HepG2 (cell line): ENCODE measurements around the gene URB1. TPM values are rescaled to one million over a fixed set of nuclear protein-coding genes. Genes with fewer than 3 reads are reported as not detected.

Experiments used
- AKAP8 ChIP-seq: sonication (generic); formaldehyde crosslinking; IDR thresholded peaks from 2 replicates; pipeline ENCODE4 v1.5.1; 2020; ENCODE audit warnings: mild to moderate bottlenecking, missing genetic modification reagents
- ELF1 ChIP-seq: sonication (generic); formaldehyde crosslinking; IDR thresholded peaks from 2 replicates; pipeline ENCODE4 v1.4.0; 2020; ENCODE audit warnings: missing genetic modification reagents
- FOSL1 ChIP-seq: sonication (generic); formaldehyde crosslinking; IDR thresholded peaks from 2 replicates; pipeline ENCODE4 v1.9.0; 2021; ENCODE audit warnings: missing genetic modification reagents, borderline replicate concordance
- IRX3 ChIP-seq: sonication (generic); formaldehyde crosslinking; IDR thresholded peaks from 2 replicates; pipeline ENCODE4 v1.8.1; 2023; ENCODE audit warnings: mild to moderate bottlenecking, low read depth, missing genetic modification reagents, borderline replicate concordance
- KMT2A ChIP-seq: sonication (generic); formaldehyde crosslinking; IDR thresholded peaks from 2 replicates; pipeline ENCODE4 v1.4.0; 2020; ENCODE audit warnings: missing genetic modification reagents
- MAFK ChIP-seq, 2 experiments: IDR thresholded peaks in 1 of 2; conservative IDR thresholded peaks in 1 of 2; 2 replicates each; pipeline ENCODE4 v1.6.1; 2011; ENCODE audit warnings: improper control_type of control experiment in 2 of 2, low read length in 2 of 2
- RORA ChIP-seq: sonication (generic); formaldehyde crosslinking; IDR thresholded peaks from 2 replicates; pipeline ENCODE4 v1.5.0; 2020; ENCODE audit warnings: mild to moderate bottlenecking, missing genetic modification reagents, moderate library complexity
- SP5 ChIP-seq: IDR thresholded peaks from 2 replicates; pipeline ENCODE4 v1.6.1; 2016; ENCODE audit warnings: low read depth, borderline replicate concordance
- TCF7 ChIP-seq: sonication (generic); IDR thresholded peaks from 2 replicates; pipeline ENCODE4 v1.6.1; 2016; ENCODE audit warnings: antibody characterized with exemption, low read depth
- WIZ ChIP-seq: sonication (generic); formaldehyde crosslinking; IDR thresholded peaks from 2 replicates; pipeline ENCODE4 v1.5.1; 2020; ENCODE audit warnings: mild to moderate bottlenecking, missing genetic modification reagents
- XRCC5 ChIP-seq: fragments of 200-400 bp; formaldehyde crosslinking; optimal IDR thresholded peaks from 2 replicates; pipeline ENCODE3; 2017; ENCODE audit warnings: mild to moderate bottlenecking, low read length
- ZFP82 ChIP-seq: sonication (generic); formaldehyde crosslinking; IDR thresholded peaks from 2 replicates; pipeline ENCODE4 v1.5.1; 2020; ENCODE audit warnings: mild to moderate bottlenecking, missing genetic modification reagents, borderline replicate concordance
- ZNF235 ChIP-seq: sonication (generic); formaldehyde crosslinking; IDR thresholded peaks from 2 replicates; pipeline ENCODE4 v1.8.1; 2023; ENCODE audit warnings: mild to moderate bottlenecking, missing genetic modification reagents, borderline replicate concordance
- ZNF773 ChIP-seq: sonication (generic); formaldehyde crosslinking; IDR thresholded peaks from 2 replicates; pipeline ENCODE4 v1.4.0; 2020; ENCODE audit warnings: missing genetic modification reagents, borderline replicate concordance
- ZSCAN20 ChIP-seq: sonication (generic); formaldehyde crosslinking; IDR thresholded peaks from 2 replicates; pipeline ENCODE4 v1.4.0; 2020; ENCODE audit warnings: missing genetic modification reagents, mild to moderate bottlenecking, borderline replicate concordance
- polyA plus RNA-seq, 8 experiments: library from polyadenylated mRNA; depleted of rRNA in 3 of 8; stranded (reverse) in 7 of 8; unstranded in 1 of 8; fragments of >200 nt; fragmentation: Illumina TruSeq in 4 of 8; extraction: Trizol in 4 of 8; gene quantifications; 2 replicates each; pipeline versions ENCODE4 v1.2.1 to v1.2.3, GENCODE V29; 2011 to 2016; ENCODE audit warnings: low read depth in 4 of 8, missing spikeins in 1 of 8, mixed read lengths in 1 of 8; ENCODE audit not compliant: insufficient read depth in 1 of 8
- total RNA-seq, 5 experiments: library from RNA; depleted of rRNA; stranded (reverse); fragments of >200 nt; fragmentation: Illumina TruSeq; extraction: Trizol; gene quantifications; 2 replicates each; pipeline ENCODE4 v1.2.3, GENCODE V29; 2016; ENCODE audit warnings: low read depth in 1 of 5
- TF ChIP-seq, protein P1 (sequence below): IDR thresholded peaks from 2 replicates; pipeline ENCODE4 v1.6.1; 2016; ENCODE audit warnings: low read depth, missing genetic modification reagents, missing compliant biosample characterization
- TF ChIP-seq, protein P2 (sequence below): sonication (generic); formaldehyde crosslinking; IDR thresholded peaks from 2 replicates; pipeline ENCODE4 v1.4.0; 2020; ENCODE audit warnings: missing genetic modification reagents, mild to moderate bottlenecking, borderline replicate concordance
- TF ChIP-seq, protein P3 (sequence below): sonication (generic); formaldehyde crosslinking; IDR thresholded peaks from 2 replicates; pipeline ENCODE4 v1.5.1; 2020; ENCODE audit warnings: missing genetic modification reagents, mild to moderate bottlenecking, borderline replicate concordance

Gene URB1
- total and polyA plus RNA-seq, 2 of the 13 experiments (the other 11 are each of a cell fraction or from before 2014, with no cell fraction given) = 4.5 to 16.7 TPM

DNA sequence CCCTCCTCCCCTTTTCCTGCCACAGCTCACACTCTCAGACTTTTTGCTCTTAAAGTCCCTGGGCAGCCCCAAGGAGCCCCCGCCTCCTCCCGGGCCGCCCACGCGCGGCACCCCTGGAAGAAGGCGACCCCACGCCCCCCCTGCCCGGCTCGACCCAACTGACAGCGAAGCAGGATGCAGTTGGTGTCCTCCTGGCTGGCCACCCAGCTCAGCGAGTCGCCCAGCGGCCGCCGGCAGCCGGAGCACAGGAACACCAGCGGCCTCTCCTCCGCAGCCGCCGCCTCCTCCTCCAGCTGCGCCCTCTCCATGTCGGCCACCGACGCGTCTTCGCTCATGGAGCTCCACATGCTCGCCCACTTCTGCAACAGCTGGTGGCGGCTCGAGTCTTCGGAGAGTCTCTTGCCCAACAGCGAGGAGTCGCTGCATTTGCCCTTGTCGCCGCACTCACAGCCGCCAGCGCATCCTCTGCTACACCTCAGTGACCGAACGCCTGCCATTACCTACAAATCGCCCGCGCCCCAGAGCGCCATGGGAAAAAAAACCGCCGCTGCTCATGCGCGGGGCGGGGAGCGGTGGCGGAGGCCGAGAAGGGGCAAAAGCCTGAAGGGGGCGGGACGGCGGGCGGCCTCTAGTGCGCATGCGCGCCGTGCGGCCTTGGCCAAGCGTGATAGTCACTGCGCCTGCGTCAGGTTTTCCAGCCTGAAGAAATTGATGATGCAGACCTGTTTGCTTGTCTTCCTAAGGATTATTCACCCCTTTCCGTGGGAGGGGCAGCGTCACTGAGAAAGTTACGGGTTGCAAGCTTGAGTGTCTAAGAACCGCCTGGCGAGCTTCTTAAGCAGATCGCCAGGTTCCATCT is 114.1 kb downstream of the URB1 start, which contains the start of gene MIS18A (continued):
- TF ChIP-seq, protein P1, sequence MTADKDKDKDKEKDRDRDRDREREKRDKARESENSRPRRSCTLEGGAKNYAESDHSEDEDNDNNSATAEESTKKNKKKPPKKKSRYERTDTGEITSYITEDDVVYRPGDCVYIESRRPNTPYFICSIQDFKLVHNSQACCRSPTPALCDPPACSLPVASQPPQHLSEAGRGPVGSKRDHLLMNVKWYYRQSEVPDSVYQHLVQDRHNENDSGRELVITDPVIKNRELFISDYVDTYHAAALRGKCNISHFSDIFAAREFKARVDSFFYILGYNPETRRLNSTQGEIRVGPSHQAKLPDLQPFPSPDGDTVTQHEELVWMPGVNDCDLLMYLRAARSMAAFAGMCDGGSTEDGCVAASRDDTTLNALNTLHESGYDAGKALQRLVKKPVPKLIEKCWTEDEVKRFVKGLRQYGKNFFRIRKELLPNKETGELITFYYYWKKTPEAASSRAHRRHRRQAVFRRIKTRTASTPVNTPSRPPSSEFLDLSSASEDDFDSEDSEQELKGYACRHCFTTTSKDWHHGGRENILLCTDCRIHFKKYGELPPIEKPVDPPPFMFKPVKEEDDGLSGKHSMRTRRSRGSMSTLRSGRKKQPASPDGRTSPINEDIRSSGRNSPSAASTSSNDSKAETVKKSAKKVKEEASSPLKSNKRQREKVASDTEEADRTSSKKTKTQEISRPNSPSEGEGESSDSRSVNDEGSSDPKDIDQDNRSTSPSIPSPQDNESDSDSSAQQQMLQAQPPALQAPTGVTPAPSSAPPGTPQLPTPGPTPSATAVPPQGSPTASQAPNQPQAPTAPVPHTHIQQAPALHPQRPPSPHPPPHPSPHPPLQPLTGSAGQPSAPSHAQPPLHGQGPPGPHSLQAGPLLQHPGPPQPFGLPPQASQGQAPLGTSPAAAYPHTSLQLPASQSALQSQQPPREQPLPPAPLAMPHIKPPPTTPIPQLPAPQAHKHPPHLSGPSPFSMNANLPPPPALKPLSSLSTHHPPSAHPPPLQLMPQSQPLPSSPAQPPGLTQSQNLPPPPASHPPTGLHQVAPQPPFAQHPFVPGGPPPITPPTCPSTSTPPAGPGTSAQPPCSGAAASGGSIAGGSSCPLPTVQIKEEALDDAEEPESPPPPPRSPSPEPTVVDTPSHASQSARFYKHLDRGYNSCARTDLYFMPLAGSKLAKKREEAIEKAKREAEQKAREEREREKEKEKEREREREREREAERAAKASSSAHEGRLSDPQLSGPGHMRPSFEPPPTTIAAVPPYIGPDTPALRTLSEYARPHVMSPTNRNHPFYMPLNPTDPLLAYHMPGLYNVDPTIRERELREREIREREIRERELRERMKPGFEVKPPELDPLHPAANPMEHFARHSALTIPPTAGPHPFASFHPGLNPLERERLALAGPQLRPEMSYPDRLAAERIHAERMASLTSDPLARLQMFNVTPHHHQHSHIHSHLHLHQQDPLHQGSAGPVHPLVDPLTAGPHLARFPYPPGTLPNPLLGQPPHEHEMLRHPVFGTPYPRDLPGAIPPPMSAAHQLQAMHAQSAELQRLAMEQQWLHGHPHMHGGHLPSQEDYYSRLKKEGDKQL (CRISPR knock-in tag) = no peak
- no peak for TF ChIP-seq RORA (CRISPR knock-in tag)
- TF ChIP-seq ELF1 (CRISPR knock-in tag) = 0 out of 2 replicates have a peak, but pooled peaks have one; percentile 47
- TF ChIP-seq, protein P2, sequence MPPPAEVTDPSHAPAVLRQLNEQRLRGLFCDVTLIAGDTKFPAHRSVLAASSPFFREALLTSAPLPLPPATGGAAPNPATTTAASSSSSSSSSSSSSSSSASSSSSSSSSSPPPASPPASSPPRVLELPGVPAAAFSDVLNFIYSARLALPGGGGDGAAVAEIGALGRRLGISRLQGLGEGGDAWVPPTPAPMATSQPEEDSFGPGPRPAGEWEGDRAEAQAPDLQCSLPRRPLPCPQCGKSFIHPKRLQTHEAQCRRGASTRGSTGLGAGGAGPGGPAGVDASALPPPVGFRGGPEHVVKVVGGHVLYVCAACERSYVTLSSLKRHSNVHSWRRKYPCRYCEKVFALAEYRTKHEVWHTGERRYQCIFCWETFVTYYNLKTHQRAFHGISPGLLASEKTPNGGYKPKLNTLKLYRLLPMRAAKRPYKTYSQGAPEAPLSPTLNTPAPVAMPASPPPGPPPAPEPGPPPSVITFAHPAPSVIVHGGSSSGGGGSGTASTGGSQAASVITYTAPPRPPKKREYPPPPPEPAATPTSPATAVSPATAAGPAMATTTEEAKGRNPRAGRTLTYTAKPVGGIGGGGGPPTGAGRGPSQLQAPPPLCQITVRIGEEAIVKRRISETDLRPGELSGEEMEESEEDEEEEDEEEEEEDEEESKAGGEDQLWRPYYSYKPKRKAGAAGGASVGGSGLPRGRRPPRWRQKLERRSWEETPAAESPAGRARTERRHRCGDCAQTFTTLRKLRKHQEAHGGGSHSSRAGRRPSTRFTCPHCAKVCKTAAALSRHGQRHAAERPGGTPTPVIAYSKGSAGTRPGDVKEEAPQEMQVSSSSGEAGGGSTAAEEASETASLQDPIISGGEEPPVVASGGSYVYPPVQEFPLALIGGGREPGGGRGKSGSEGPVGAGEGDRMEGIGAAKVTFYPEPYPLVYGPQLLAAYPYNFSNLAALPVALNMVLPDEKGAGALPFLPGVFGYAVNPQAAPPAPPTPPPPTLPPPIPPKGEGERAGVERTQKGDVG = no peak
- TF ChIP-seq, protein P3, sequence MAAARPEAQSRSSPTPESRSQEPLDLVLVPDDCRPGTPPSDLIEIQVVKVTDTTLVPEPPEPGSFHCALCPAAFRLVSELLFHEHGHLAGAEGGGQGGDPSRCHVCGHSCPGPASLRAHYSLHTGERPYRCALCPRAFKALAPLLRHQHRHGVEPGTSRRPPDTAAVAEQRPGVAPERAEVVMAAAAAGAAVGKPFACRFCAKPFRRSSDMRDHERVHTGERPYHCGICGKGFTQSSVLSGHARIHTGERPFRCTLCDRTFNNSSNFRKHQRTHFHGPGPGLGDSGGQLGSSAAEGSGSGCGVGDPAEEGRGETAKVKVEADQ = no peak
- TF ChIP-seq ZSCAN20 (CRISPR knock-in tag) = no peak
- no peak for TF ChIP-seq ZFP82 (CRISPR knock-in tag)
- TF ChIP-seq TCF7 = no peak
- no peak for TF ChIP-seq WIZ
- peak; percentile 93 for TF ChIP-seq KMT2A (CRISPR knock-in tag)
- TF ChIP-seq IRX3 (CRISPR knock-in tag) = 0 out of 2 replicates have a peak, but pooled peaks have one; percentile 41
- TF ChIP-seq MAFK (conservative IDR thresholded peaks at IDR 0.05 in 1 of 2, IDR thresholded peaks at IDR 0.05 in 1 of 2; ENCODE audit: low read length in 2 of 2) = peak; percentile 48 to 71; a peak in 3 of 4 replicates
- TF ChIP-seq SP5 (CRISPR knock-in tag) = peak; percentile 78
- peak; percentile 48; the same call in 1 of the 2 replicates for TF ChIP-seq ZNF773 (CRISPR knock-in tag)
- TF ChIP-seq ZNF235 = no peak
- no peak for TF ChIP-seq XRCC5
- no peak for TF ChIP-seq FOSL1 (CRISPR knock-in tag)
- TF ChIP-seq AKAP8 (CRISPR knock-in tag) = no peak
